HL-60 (cell line): ENCODE measurements around the gene CCDC30.

Source experiments
- DNase-seq, 2 experiments: peaks; one replicate each; pipeline ENCODE4 v3.0.0-alpha.2; 2010 to 2020; ENCODE audit warnings: low read depth in 1 of 2, low spot score in 1 of 2
- H3K27ac ChIP-seq: fragments of 250-450 bp; sonication (Bioruptor Pico); replicated peaks from 2 replicates; pipeline ENCODE4 v1.5.1; 2020; ENCODE audit warnings: mild to moderate bottlenecking, moderate library complexity
- H3K27me3 ChIP-seq: fragments of 250-450 bp; sonication (Bioruptor Pico); 2 replicates; pipeline ENCODE4 v1.5.1; 2021; ENCODE audit warnings: mild to moderate bottlenecking, moderate library complexity; ENCODE audit not compliant: insufficient read depth, poor library complexity, severe bottlenecking
- H3K4me3 ChIP-seq: replicated peaks from 2 replicates; pipeline ENCODE4 v1.5.1; 2011; ENCODE audit warnings: mild to moderate bottlenecking, control low read depth, low read length; ENCODE audit not compliant: insufficient read depth
- CTCF ChIP-seq: IDR thresholded peaks from one replicate; pipeline ENCODE4 v1.5.1; 2011; ENCODE audit warnings: low read length, control low read depth, inconsistent platforms; ENCODE audit not compliant: insufficient read depth
- GABPA ChIP-seq: IDR thresholded peaks from 2 replicates; pipeline ENCODE4 v1.6.1; 2012; ENCODE audit warnings: low read depth
- POLR2AphosphoS5 ChIP-seq: IDR thresholded peaks from 2 replicates; pipeline ENCODE4 v1.6.1; 2012; ENCODE audit warnings: low read depth
- SPI1 ChIP-seq: IDR thresholded peaks from 2 replicates; pipeline ENCODE4 v1.6.1; 2012; ENCODE audit warnings: low read depth, mild to moderate bottlenecking, borderline replicate concordance
- TF ChIP-seq, protein P1 (sequence below): IDR thresholded peaks from 2 replicates; pipeline ENCODE4 v1.6.1; 2012; ENCODE audit warnings: low read depth; ENCODE audit not compliant: insufficient replicate concordance

CCDC30 gene

GRCh38 chr1:42690477-42691156 is 227.5 kb downstream of the CCDC30 start:
- Histone ChIP-seq H3K4me3 (no peak overlapping the region), H3K27me3 (no peaks in the 10 kb centered on the region), H3K27ac (no peak overlapping the region)
- TF ChIP-seq SPI1 = no peak
- TF ChIP-seq, protein P1, sequence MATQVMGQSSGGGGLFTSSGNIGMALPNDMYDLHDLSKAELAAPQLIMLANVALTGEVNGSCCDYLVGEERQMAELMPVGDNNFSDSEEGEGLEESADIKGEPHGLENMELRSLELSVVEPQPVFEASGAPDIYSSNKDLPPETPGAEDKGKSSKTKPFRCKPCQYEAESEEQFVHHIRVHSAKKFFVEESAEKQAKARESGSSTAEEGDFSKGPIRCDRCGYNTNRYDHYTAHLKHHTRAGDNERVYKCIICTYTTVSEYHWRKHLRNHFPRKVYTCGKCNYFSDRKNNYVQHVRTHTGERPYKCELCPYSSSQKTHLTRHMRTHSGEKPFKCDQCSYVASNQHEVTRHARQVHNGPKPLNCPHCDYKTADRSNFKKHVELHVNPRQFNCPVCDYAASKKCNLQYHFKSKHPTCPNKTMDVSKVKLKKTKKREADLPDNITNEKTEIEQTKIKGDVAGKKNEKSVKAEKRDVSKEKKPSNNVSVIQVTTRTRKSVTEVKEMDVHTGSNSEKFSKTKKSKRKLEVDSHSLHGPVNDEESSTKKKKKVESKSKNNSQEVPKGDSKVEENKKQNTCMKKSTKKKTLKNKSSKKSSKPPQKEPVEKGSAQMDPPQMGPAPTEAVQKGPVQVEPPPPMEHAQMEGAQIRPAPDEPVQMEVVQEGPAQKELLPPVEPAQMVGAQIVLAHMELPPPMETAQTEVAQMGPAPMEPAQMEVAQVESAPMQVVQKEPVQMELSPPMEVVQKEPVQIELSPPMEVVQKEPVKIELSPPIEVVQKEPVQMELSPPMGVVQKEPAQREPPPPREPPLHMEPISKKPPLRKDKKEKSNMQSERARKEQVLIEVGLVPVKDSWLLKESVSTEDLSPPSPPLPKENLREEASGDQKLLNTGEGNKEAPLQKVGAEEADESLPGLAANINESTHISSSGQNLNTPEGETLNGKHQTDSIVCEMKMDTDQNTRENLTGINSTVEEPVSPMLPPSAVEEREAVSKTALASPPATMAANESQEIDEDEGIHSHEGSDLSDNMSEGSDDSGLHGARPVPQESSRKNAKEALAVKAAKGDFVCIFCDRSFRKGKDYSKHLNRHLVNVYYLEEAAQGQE = no peak
- no peak for TF ChIP-seq CTCF
- no peak for TF ChIP-seq GABPA
- TF ChIP-seq POLR2AphosphoS5 = no peak
- peak in 1 of 2 experiments; percentile 31 for DNase-seq

DNA sequence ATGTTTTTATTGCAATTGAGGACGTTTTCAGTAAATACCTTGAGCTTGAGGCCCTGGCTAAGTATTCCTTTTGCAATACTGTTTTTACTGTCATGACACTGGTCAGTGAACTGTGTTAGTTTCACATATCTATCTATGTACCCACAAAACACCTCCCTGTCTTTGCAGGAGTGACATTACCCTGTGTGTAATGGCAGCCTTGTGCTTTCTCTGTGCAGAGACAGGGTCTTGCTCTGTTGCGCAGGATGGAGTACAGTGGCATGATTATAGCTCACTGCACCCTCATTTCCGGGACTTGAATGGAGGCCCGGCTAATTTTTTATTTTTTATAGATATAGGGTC is 228.0 kb downstream of the CCDC30 start:
- peak in 1 of 2 experiments; percentile 41 for DNase-seq
- TF ChIP-seq POLR2AphosphoS5 (no peak), SPI1 (no peak), CTCF (no peak), GABPA (no peak)
- TF ChIP-seq, protein P1 = no peak
- no peaks in the 10 kb centered on the region for H3K27me3 ChIP-seq
- no peak overlapping the region for H3K27ac ChIP-seq
- H3K4me3 ChIP-seq = no peak overlapping the region

DNA sequence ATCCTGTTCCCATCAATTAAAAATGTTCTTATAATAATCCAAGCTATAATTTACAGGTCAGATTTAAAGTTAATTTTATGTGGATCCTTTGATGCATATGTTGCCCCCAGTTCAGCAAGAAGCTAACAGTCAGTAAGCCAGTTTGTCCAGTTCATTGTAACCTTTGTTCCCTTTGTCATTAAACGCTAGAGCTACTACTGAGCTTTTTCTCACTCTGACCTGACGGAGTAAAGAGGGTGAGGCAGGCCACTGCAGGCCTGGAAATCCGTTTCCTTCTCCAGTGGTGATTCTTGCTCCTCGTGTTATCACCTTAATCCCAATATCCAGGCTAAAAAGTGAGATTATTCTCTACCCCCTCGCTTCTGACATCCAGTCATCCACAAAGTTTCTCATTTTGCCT is 229.4 kb downstream of the CCDC30 start:
- no peak overlapping the region for H3K4me3 ChIP-seq

More for the DNA sequence above, 229.4 kb downstream of the CCDC30 start:
- Histone ChIP-seq H3K27ac (no peak overlapping the region), H3K27me3 (no peaks in the 10 kb centered on the region)
- TF ChIP-seq SPI1 (no peak), CTCF (no peak), POLR2AphosphoS5 (no peak), GABPA (no peak)
- TF ChIP-seq, protein P1 = no peak
- peak in 1 of 2 experiments; percentile 23 for DNase-seq
